ENCODE measurements around the gene S100A14. TPM values are rescaled to one million over a fixed set of nuclear protein-coding genes. Genes with fewer than 3 reads are reported as not detected.
A peak's percentile ranks its signal among the peaks of the same experiment; 100 is the strongest.

S100A14 gene
- total and polyA plus RNA-seq, 2 of the 13 experiments (the other 11 are each of a cell fraction or from before 2014, with no cell fraction given), result 1.4 to 7.7 TPM

DNA sequence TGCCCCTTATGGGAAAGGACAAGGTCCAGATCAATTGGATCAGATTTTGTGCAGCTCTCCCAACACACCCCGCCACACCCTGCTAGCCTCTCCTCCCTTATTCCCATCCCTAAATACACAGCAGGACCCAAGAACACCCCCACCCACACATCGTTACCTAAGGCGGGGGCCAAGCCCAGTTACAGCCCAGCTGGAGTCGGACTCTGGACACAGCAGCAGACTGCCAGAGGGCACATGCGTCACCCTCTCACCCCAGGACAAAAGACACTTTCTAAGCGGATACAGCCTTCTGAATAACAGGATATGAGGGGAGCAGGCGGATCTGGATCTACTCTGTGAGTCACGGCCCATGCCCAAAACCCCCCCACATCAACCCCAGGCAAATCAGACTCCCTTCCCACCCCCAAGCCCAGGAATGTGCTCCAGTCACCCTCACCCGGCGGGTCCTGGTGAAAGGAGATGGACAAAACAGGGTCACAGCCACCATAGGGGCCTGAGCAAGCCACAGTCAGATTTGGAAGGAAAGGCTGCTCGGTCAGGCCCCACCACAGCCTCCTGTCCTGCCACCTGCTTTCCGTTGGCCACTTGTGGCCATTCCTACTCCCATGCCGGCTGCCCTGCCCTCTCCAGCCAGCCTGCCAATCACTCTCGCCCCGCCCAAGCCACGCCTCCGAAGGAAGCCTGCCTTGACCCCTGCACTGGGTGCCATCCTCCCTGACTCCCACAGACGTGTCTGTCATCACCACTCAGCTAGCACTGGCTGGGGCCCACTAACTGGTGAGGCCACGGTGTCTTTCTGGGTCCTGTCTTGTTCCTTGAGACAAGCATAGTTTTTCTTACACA is 7.2 kb downstream of the S100A14 start (continued):
- peak; percentile 36; the same call in 1 of the 2 replicates for TF ChIP-seq ZNF350 (CRISPR knock-in tag; IDR thresholded peaks at IDR 0.05; ENCODE audit: borderline replicate concordance, low read depth)
- TF ChIP-seq TBX3 (IDR thresholded peaks at IDR 0.05; ENCODE audit: borderline replicate concordance), result 0 out of 2 replicates have a peak, but pooled peaks have one; percentile 34
- no peak for TF ChIP-seq ZNF160 (CRISPR knock-in tag; IDR thresholded peaks at IDR 0.05)
- TF ChIP-seq, protein P1, sequence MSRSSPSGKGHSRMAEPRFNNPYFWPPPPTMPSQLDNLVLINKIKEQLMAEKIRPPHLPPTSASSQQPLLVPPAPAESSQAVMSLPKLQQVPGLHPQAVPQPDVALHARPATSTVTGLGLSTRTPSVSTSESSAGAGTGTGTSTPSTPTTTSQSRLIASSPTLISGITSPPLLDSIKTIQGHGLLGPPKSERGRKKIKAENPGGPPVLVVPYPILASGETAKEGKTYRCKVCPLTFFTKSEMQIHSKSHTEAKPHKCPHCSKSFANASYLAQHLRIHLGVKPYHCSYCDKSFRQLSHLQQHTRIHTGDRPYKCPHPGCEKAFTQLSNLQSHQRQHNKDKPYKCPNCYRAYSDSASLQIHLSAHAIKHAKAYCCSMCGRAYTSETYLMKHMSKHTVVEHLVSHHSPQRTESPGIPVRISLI (CRISPR knock-in tag; IDR thresholded peaks at IDR 0.05; ENCODE audit: borderline replicate concordance), result no peak
- no peak; the same call in 1 of the 2 replicates for TF ChIP-seq BRD4 (CRISPR knock-in tag; IDR thresholded peaks at IDR 0.05)
- no peak for TF ChIP-seq ZNF564 (CRISPR knock-in tag; IDR thresholded peaks at IDR 0.05)
- TF ChIP-seq ZNF251 (CRISPR knock-in tag; IDR thresholded peaks at IDR 0.05), result 0 out of 2 replicates have a peak, but pooled peaks have one; percentile 43
- TF ChIP-seq, protein P2, sequence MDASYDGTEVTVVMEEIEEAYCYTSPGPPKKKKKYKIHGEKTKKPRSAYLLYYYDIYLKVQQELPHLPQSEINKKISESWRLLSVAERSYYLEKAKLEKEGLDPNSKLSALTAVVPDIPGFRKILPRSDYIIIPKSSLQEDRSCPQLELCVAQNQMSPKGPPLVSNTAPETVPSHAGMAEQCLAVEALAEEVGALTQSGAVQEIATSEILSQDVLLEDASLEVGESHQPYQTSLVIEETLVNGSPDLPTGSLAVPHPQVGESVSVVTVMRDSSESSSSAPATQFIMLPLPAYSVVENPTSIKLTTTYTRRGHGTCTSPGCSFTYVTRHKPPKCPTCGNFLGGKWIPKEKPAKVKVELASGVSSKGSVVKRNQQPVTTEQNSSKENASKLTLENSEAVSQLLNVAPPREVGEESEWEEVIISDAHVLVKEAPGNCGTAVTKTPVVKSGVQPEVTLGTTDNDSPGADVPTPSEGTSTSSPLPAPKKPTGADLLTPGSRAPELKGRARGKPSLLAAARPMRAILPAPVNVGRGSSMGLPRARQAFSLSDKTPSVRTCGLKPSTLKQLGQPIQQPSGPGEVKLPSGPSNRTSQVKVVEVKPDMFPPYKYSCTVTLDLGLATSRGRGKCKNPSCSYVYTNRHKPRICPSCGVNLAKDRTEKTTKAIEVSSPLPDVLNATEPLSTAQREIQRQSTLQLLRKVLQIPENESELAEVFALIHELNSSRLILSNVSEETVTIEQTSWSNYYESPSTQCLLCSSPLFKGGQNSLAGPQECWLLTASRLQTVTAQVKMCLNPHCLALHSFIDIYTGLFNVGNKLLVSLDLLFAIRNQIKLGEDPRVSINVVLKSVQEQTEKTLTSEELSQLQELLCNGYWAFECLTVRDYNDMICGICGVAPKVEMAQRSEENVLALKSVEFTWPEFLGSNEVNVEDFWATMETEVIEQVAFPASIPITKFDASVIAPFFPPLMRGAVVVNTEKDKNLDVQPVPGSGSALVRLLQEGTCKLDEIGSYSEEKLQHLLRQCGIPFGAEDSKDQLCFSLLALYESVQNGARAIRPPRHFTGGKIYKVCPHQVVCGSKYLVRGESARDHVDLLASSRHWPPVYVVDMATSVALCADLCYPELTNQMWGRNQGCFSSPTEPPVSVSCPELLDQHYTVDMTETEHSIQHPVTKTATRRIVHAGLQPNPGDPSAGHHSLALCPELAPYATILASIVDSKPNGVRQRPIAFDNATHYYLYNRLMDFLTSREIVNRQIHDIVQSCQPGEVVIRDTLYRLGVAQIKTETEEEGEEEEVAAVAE (CRISPR knock-in tag; IDR thresholded peaks at IDR 0.05; ENCODE audit: borderline replicate concordance), result 0 out of 2 replicates have a peak, but pooled peaks have one; percentile 14
- TF ChIP-seq SP140L (CRISPR knock-in tag; IDR thresholded peaks at IDR 0.05; ENCODE audit: borderline replicate concordance), result no peak
- TF ChIP-seq ZNF883 (CRISPR knock-in tag; IDR thresholded peaks at IDR 0.05; ENCODE audit: not compliant biosample characterization), result peak; percentile 56
- TF ChIP-seq, protein P3, sequence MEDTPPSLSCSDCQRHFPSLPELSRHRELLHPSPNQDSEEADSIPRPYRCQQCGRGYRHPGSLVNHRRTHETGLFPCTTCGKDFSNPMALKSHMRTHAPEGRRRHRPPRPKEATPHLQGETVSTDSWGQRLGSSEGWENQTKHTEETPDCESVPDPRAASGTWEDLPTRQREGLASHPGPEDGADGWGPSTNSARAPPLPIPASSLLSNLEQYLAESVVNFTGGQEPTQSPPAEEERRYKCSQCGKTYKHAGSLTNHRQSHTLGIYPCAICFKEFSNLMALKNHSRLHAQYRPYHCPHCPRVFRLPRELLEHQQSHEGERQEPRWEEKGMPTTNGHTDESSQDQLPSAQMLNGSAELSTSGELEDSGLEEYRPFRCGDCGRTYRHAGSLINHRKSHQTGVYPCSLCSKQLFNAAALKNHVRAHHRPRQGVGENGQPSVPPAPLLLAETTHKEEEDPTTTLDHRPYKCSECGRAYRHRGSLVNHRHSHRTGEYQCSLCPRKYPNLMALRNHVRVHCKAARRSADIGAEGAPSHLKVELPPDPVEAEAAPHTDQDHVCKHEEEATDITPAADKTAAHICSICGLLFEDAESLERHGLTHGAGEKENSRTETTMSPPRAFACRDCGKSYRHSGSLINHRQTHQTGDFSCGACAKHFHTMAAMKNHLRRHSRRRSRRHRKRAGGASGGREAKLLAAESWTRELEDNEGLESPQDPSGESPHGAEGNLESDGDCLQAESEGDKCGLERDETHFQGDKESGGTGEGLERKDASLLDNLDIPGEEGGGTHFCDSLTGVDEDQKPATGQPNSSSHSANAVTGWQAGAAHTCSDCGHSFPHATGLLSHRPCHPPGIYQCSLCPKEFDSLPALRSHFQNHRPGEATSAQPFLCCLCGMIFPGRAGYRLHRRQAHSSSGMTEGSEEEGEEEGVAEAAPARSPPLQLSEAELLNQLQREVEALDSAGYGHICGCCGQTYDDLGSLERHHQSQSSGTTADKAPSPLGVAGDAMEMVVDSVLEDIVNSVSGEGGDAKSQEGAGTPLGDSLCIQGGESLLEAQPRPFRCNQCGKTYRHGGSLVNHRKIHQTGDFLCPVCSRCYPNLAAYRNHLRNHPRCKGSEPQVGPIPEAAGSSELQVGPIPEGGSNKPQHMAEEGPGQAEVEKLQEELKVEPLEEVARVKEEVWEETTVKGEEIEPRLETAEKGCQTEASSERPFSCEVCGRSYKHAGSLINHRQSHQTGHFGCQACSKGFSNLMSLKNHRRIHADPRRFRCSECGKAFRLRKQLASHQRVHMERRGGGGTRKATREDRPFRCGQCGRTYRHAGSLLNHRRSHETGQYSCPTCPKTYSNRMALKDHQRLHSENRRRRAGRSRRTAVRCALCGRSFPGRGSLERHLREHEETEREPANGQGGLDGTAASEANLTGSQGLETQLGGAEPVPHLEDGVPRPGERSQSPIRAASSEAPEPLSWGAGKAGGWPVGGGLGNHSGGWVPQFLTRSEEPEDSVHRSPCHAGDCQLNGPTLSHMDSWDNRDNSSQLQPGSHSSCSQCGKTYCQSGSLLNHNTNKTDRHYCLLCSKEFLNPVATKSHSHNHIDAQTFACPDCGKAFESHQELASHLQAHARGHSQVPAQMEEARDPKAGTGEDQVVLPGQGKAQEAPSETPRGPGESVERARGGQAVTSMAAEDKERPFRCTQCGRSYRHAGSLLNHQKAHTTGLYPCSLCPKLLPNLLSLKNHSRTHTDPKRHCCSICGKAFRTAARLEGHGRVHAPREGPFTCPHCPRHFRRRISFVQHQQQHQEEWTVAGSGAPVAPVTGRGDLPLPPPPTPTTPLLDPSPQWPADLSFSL (CRISPR knock-in tag; IDR thresholded peaks at IDR 0.05), result no peak
- TF ChIP-seq, protein P4, sequence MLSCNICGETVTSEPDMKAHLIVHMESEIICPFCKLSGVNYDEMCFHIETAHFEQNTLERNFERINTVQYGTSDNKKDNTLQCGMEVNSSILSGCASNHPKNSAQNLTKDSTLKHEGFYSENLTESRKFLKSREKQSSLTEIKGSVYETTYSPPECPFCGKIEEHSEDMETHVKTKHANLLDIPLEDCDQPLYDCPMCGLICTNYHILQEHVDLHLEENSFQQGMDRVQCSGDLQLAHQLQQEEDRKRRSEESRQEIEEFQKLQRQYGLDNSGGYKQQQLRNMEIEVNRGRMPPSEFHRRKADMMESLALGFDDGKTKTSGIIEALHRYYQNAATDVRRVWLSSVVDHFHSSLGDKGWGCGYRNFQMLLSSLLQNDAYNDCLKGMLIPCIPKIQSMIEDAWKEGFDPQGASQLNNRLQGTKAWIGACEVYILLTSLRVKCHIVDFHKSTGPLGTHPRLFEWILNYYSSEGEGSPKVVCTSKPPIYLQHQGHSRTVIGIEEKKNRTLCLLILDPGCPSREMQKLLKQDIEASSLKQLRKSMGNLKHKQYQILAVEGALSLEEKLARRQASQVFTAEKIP (CRISPR knock-in tag; IDR thresholded peaks at IDR 0.05; ENCODE audit: borderline replicate concordance), result no peak
- no peak for TF ChIP-seq NPAS2 (CRISPR knock-in tag; IDR thresholded peaks at IDR 0.05; ENCODE audit: borderline replicate concordance)

Data from HepG2 (cell line).